DMS53 (cell line): ENCODE results near the gene RXRA.

ENCODE experiments used
- DNase-seq: peaks from one replicate; lab custom pipeline; 2025; lab: John Stamatoyannopoulos, UW

RXRA gene

DNA sequence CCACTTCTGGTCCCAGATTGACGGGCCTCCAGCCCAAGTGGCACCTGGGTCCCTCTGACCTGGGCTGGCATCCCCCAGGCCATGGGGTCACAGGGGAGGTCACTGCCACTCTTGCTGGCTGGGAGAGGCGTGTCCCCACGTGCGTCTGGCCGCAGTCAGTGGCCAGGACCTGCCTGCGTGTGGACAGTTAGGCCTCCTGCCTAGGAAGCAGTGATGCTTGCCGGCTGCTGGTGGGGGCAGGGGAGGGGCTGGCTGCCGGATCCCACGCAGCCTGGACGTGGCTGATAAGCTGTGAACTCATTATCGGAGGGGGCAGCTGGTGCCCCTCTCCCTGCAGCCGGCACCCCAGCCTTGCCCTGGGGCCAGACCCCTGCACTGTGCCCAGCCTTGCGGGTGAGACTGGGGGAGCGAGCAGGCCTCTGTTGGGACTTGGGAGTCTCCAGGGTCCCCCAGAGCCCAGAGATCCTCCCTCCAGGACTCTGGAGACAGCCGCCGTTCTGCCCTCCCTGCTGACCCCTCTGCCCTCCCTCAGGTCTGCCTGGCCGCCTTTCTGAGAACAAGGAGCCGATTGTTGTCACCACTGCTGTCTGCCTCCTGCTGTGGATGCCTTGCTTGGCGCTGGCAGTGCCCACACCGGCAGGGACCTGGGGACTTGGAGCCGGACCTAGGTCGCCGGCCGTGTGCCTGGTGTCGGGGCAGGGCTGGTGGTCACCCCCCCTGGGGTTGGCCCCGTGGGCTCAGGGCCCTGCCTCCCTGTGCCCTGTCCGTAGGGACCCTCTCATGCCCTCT is 12.3 kb downstream of the RXRA start:
- DNase-seq: no peak

DNA sequence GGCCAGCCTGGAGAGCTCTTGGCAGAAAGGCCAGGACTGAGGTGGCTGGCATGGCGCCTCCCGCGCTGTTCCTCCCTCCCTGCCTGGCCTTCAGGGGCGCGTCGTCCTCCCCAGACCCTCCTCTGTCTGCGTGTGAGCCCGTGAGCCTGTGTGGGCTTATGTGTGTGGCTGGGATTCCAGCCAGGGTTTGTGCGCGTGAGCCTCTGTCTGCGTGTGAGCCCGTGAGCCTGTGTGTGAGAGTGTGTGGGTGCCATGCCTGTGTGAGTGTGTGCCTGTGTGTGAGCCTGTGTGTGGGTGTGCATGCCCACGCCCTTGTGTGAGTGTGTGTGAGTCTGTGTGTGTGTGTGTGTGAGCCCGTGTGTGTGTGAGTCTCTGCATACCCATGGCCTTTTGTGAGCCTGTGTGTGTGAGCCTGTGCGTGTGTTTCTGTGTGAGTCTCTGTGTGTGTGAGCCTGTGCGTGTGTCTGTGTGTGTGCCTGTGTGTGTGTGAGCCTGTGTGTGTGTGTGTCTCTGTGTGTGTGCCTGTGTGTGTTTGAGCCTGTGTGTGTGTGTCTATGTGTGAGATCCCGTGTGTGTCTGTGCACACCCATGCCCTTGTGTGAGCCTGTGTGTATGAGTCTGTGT is 13.0 kb downstream of the RXRA start:
- no peak for DNase-seq

DNA sequence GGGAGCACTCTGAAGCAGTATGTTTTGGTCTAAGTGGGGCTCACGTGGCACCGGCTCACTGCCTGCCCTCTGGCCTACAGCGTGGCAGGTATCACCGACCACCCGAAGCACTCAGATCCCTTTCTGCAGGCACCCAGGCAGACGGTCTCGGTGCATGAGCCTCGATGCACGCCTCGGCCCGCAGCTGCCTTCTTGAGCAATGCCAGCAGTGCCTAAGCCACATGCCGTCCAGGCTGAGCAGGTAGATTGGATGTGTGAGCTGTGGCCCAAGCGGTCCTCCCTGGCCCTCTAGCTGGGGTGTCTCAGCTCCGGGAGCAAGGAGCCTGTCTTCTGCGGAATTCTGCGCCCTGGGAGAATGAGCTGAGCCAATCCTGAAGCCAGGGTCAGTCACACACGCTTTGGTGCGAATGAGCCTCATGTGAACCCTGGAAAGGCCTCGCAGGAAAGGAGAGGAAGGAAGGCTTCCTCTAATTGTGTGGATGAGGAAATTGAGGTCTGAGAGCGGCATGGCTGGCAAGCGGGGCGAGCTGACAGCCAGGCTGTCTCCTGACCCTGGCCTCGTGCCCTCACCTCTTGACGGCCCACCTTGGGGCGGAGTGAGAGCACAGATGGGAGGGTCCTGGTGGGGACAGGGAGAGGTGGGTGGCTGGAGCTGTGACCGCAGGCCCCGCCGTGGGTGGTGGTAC is 14.4 kb downstream of the RXRA start:
- no peak for DNase-seq

DNA sequence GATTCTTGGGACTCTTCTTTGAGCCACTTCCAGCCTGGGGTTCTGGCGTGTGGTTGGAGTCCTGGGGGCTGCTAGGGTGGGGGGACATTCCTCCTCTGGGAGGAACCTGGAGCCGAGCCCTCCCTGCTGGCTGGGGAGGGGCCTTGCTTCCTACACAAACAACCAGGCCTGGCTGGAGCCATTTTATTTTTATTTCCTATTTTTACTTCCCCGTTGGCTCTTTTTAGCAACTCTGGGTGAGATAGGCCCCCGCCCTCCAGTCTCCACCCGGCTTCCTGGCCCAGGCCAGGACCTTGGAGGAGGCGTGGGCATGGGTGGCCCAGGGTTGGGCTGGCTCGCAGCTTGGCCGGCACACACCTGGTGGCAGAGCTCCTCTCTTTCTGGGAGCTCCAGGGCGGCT is 15.1 kb downstream of the RXRA start:
- DNase-seq: no peak

DNA sequence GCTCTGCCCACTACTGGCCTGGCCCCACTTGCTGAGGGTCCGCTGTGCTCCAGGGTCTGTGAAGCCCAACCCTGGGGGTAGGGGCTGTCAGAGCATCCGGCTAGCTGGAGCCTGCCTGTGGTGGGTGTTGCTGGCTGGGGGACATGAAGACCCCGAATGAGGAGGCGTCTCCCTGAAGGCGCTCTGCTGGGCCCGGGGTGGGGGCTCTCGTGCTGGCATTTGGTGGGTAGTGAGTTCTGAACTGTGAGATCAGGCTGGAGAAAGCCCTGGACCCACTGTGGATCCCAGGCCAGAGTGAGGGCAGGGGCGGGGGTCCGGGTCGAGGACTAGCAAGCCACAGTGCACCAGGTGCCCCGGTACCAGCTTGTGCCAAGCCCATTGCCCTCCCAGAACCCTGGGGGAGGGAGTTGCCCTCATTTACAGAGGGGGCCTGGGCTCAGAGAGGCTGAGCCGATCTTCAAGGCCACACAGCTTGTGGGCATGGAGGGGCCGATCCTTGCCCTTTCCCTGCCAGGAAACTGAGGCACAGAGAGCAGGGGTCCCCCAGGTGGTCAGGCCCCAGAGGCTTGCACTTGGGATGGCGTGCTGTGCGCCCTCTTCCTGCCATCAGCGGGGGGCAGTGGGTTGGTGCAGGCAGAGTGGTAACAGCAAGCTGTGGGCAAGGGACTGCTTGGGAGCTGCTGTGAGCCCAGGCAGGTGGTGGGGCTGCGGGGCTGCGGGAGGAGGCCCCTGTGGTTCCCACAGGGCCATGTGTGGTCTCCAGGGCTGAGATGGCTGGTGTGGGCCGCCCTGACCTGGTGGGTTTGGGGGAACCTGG is 15.9 kb downstream of the RXRA start:
- DNase-seq: no peak

DNA sequence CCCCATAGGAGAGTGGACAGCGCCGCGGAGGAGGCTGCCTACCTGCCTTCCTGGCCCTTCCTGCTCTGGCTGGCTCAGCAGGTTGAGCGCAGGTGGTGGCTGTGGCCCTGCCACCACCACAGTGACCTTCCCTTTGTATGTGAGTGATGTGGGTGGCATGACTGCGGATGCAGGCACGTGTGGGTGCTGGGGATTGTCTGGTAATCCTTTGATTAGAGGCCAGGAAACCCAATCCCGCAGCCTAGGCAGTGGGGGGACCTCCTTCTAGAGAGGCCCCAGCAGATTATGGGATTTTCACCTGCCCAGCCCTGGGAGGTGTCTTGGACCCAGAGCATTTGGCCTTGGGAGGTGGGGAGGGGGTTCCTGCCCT is 16.5 kb downstream of the RXRA start:
- no peak for DNase-seq

DNA sequence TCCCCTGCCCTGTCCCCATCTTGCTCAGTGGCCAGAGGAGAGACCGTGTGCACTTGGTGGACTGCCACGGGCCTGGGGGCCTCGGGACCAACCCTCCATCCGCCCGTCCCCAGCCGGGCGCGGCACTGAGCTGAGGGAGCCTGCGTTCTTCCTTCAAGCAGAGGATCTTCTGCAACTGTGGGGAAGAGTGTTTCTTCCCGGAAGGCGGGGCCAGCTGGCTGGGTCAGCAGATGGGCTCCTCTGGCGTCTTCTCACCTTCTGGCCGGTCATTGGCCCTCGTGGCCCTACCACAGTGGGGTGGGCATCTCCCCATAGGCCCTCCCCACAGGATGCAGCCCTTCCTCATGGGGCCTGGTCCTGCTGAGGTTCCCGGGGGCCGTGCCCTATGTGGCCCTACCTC is 17.4 kb downstream of the RXRA start:
- DNase-seq: no peak

DNA sequence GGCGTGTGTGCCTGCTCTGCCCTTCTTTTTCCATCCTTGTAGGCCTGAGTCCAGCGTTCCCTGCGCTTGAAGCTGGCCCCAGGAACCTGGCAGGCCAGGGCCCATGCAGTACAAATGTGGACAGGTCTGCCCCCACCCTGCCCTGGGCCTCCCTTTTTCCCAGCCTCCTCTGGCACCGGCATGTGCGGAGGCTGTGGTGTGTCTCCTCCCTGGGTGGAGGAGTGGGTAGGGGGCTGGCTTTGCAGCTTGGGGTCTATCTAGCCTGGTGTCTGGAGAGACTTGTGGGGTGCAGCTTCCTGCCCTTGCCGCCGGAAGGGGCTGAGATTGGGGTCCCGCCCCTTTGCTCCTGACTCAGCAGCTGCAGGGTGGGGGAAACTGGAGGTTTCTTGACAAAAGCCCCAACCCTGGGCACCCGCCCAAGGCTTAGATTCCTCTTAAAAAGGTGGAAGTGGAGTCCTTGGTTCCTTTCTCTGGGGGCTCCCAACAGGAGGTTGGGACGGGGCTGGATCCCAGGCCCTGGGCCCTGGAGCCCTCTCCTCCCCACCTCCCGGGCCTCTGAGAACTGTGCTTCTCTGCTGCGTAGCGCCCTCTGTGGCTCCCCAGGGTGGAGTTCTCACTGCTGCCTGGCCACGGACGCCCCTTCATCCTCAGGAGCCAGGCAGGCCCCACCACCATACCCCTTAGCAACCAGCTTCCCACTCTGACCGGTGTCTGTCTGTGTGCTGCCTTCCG is 18.0 kb downstream of the RXRA start:
- no peak for DNase-seq

DNA sequence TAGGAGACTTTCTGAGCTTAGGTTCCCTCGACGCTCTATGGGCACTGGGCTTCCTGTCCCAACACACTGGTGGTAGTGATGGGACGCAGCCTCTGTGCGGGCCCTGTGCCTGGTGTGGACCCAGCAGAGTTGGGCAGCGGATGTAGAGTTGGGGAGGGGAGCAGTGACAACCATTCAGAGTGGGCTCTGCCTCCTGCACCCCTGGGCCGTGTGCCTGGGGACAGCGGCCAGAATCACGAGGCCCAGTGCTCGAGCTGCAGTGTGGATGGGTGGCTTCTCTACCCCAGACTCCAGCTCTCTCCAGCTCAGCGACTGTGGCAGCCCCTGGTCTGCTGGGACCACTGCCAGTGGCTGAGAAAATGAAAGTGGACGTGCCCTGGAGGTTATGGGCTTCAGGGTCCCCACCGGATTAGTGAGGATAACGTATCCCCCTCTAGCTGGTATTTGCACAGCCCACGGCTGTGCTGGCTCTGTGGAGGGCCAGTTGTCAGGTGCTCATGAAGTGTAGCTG is 18.6 kb downstream of the RXRA start:
- DNase-seq: no peak

DNA sequence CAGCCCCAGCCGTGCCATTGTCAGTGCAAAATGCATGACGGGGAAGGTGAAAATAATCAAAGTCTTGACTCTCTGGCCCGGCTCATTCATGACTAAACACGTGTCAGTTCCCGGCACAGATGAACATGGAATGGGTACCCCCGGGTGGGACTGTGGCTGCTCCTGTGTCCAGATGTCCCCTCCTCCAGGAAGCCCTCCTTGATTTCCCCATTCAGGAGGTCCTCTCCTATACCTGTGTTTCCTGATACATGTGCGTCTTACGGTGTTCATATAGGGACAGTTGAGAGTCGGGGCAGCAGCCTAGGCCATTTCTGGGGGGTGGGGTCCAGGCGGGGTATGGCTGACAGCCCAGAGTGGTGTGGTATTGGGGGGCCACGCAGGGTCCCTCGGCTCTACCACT is 19.5 kb downstream of the RXRA start:
- no peak for DNase-seq

DNA sequence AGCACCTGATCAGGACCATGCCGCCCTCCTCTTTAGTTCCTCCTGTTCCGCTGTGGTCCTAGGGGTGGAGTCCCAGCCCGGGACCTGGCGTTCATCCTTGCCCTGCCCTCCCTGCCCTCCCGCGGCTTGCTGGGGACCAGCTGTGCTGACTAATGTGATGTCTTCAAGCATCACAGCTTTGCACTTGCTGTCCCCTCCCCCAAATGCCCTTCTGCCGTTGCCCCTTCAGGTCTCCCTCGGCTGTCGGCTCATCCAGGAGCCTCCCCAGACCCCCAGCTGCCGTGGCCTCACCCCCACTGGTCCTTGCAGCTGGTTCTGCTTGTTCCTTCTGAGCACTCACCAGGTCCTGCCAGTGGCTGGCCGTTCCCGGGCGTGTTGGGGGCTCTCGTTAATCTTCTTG is 19.9 kb downstream of the RXRA start:
- DNase-seq: no peak

DNA sequence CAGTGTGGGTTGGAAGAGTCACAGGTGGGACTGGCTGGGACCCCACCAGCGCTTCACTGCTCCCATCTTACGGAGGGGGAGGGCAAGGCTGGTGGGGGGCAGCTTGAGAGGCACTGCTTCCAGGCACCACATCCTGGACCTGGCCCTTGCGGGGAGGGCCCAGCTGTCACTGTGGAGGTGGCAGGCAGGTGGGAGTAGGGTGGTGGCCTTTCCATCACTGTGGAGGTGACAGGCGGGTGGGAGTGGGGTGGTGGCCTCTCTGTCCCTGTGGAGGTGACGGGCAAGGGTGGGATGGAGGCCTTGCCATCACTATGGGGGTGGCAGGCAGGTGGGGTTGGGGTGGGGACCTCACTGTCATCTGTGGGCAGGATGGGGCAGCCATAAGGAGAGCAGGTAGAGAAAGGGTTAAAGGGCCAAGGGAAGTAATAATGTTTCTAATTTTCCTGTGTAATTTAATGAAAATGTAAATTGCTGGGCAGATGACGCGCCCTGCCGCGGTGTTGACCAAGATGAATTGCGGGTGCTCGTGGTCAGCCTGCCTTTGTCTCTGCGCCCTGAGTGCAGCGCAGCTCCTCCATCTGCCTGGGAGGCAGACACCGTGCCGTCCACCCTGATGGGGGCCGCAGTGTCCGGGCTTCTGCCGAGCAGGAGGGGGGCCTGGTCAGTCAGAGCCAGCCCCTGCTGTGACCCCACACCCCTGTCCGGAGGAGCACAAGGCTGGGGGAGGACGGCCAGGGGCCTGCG is 20.8 kb downstream of the RXRA start:
- no peak for DNase-seq

DNA sequence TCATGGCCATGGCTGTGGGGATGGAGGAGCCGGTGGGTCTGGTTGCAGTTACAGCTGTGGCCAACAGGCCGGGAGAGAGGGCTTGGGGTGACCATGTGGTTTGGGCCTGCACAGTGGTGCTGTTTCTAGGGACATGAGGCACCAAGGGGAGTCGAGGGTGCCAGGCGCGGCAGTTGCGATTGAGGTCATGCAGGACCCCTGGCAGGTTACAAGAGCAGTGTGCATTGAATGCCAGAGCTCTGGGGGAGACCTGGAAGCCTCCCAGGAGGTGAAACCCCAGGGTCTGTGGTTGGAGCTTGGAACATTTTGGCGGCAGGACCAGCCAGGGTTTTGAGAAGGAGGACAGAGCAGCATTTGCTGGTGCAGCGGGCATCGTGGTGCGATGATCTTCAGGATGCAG is 21.7 kb downstream of the RXRA start:
- no peak for DNase-seq

DNA sequence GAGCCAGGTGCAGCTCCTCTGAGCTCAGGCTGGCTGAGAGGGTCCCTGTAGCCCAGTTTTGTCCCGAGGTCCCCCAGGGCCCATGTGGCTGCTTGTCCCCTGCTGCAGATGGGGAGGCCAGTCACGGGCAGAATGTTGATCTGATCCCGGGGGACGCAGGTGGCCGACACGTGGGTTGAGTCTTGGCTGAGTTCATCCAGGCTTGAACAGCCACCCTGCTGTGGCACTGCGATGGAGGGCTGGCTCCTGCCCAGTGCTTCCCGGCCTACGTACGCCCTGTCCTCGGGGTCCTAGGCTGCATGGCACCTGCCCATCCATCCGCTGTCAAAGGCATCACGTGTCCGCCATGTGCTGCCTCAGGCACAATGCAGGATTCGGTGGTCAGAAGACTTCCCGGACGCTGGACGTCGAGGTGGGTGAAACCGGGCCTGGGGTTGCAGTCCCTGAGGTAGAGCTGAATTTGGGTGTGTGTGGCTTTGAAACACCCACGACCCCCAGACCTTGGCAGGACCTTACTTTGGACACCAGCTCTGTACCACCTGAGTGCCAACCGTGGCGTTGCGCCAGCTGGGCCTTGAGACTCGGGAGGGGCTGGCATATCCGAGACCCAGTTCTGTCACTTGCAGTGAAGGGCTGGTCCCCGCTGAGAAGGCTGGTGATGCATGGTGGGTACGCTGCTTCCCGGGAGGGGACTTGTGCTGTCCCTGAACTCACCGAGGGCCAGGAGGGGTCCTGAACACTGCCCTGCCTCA is 22.3 kb downstream of the RXRA start:
- no peak for DNase-seq

DNA sequence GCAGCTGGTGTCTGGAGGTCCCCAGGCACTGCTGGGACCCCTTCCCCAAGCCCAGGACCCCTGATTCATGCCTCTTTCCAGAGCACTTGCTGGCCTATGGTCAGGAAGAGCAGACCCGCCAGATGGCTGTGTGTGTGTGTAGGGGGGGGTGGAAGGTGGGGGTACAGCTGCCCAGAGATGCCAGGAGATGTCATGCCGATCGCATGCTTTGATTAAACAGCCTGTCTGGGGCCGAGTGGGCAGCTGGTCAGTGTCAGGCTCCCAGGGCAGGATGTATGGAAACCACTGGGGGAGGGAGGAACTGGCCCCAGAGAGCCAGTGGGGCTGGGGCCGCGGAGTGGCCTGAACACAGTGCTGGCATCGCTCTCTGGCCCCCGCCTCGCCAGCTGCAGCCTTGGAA is 23.7 kb downstream of the RXRA start:
- DNase-seq: no peak

DNA sequence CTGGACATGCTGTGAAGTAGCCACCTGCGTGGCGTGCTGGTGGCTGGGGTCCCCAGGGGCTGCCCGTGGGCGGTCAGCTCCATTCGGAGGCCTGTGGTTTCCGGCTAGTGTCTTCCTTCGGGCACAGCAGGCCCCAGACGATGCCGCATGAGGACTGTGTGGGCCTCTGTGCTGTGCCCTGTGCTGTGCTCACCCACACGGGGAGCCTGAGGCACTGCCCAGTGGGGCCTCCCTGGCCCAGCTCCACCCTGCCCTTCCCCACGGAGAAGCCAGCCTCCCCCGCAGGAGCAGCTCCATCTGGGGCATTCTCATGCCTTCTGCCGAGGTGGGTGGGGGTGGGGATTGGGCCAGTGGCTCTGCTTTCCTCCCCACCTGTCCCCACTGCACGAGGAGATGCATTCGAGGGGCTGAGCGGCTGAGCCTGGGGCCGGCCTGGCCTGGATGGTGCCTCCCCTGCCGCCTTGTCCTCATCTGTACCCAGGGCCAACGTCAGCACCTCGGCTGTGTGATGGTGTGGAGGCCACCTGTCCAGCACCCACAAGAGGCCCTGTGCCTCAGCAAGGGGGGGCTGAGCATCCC is 24.2 kb downstream of the RXRA start:
- DNase-seq: no peak

DNA sequence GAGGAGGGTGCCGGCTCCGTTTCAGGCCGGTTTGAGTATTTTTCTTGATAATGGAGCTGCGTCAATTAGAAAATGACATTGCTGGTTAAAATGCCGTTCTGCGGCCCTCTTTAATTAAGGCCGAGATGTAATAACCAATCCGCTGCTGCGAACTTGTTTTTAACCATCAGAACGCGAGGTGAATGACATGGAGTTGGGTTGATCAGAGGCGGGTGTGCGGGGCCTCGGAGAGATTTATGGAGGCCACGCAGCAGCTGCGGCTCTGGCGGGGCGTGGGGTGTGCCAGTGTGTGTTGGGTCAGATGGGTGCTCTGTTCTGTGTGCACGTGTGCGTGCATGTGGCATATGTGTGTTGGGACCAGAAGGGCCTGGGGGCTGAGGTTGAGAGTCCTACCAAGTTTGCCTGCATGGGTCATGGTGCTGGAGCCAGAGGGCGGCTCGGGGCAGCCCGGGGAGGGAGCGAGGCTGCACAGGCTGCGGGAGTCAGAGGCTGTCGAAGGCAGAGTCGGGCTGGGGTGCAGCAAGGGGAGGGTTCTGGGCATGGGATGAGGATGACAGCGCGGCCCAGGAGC is 25.4 kb downstream of the RXRA start:
- no peak for DNase-seq

DNA sequence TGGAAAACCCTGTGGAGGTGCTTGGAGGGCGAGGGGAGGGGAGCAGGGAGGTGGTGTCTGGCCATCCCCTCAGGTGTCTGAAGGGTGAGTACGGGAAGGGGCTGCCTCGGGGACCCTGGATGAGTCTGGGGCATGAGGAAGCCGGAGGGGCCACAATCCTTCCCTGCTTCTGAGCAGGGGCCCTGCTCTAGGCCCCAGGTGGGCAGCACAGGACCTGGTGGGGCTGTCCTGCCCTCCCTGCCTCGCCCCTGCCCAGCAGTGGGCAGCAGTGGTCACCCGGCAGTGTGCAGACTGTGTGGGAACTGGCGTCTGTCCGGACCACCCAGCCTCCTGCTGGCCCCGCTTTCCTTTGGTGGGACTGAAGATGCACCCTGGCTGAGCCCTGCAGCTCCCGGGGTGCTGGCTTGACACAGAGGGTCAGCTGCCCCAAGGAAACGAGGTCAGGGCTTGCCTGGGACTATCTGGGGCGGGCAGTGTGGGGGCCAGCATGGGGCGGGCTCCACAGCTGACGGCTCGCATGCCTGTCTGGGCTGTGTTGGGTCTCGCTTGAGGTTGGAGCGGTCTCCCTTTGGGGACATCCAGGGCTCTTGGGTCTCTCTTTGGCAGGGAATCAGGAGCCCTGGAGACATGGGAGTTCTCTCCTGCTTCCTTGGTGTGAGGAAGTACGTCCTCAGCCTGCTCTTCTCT is 26.1 kb downstream of the RXRA start:
- DNase-seq: no peak

DNA sequence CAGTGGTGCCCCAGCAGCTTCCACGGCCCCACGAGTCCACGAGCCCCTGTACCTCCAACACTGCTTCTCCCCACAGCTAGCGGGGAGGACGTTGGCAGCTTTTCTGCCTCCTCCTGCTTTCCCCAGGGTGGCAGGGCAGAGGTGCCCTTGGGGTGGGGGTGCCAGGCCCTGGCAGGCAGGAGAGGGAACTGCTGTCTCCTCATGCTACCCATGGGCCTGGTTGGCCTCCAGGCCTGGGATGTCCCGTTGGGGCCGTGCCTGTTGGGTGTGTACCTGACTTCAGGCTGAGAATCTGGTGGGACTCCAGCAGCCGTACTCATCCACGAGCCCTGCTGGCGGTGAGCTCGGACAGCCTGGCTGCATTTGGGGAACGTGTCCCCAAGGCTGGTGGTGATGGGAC is 27.3 kb downstream of the RXRA start:
- no peak for DNase-seq
